Urothelium cell line (cell line): ENCODE measurements around the gene PMPCA.

Experiments used
- DNase-seq: peaks from one replicate; pipeline ENCODE4 v3.0.0; 2011; ENCODE audit warnings: low spot score, mixed read lengths
- FAIRE-seq: peaks from 2 replicates; lab custom pipeline; 2011; peaks lifted over from hg19 to GRCh38; lab: Jason Lieb, UNC

PMPCA gene

GRCh38 chr9:136433043-136433715 lies 22.7 kb downstream of the PMPCA start:
- FAIRE-seq, result no peak
- DNase-seq, result no peak

GRCh38 chr9:136433849-136434579 lies 23.6 kb downstream of the PMPCA start:
- FAIRE-seq (no peak), DNase-seq (no peak)

- no peak for DNase-seq
- FAIRE-seq, result no peak
Measured at GRCh38 chr9:136434580-136435169, 24.2 kb downstream of the PMPCA start.

GRCh38 chr9:136436055-136436634 lies 25.7 kb downstream of the PMPCA start:
- FAIRE-seq, result no peak
- DNase-seq, result no peak

- no peak for DNase-seq
- no peak for FAIRE-seq
Measured at GRCh38 chr9:136437430-136437829, 27.0 kb downstream of the PMPCA start.

GRCh38 chr9:136437839-136438547 lies 27.5 kb downstream of the PMPCA start:
- no peak for FAIRE-seq
- no peak for DNase-seq

GRCh38 chr9:136438548-136439480 lies 28.4 kb downstream of the PMPCA start:
- DNase-seq (peak; percentile 44), FAIRE-seq (no peak)

GRCh38 chr9:136439481-136440408 lies 29.3 kb downstream of the PMPCA start, which contains the start of gene INPP5E:
TSS of gene INPP5E (minus strand) at chr9:136439845. CDS start at chr9:136439419, 426 bp downstream.
- DNase-seq (peak; percentile 94), FAIRE-seq (no peak)

GRCh38 chr9:136441191-136441680 lies 30.8 kb downstream of the PMPCA start:
- FAIRE-seq (no peak), DNase-seq (no peak)

GRCh38 chr9:136441681-136442245 lies 31.3 kb downstream of the PMPCA start:
- FAIRE-seq, result no peak
- DNase-seq, result no peak

- DNase-seq, result no peak
- FAIRE-seq, result no peak
Measured at GRCh38 chr9:136442265-136442664, 31.8 kb downstream of the PMPCA start.

- no peak for DNase-seq
- FAIRE-seq, result no peak
Measured at GRCh38 chr9:136443087-136443486, 32.6 kb downstream of the PMPCA start.

- no peak for DNase-seq
- FAIRE-seq, result no peak
Measured at GRCh38 chr9:136443687-136444086, 33.2 kb downstream of the PMPCA start.

GRCh38 chr9:136444102-136444501 lies 33.6 kb downstream of the PMPCA start:
- DNase-seq, result no peak
- FAIRE-seq, result no peak

- no peak for DNase-seq
- no peak for FAIRE-seq
Measured at GRCh38 chr9:136445799-136446198, 35.3 kb downstream of the PMPCA start.

- FAIRE-seq (no peak), DNase-seq (no peak)
Measured at GRCh38 chr9:136447173-136447778, 36.8 kb downstream of the PMPCA start.

GRCh38 chr9:136448655-136449054 lies 38.2 kb downstream of the PMPCA start:
- DNase-seq (no peak), FAIRE-seq (no peak)
